ENCODE data around the gene SGPL1.

SGPL1 gene

GRCh38 chr10:70901276-70901878 lies 85.6 kb downstream of the SGPL1 start:
- DNase-seq (ENCODE audit: low read depth): no peak
- TF ChIP-seq CTCF (IDR thresholded peaks at IDR 0.05; ENCODE audit: insufficient read depth, low read depth, low read length, missing control alignments): no peak
- H3K4me3 ChIP-seq (ENCODE audit: low read depth, low read length): no peak overlapping the region

GRCh38 chr10:70902661-70903261 lies 87.0 kb downstream of the SGPL1 start:
- TF ChIP-seq CTCF (IDR thresholded peaks at IDR 0.05; ENCODE audit: insufficient read depth, low read depth, low read length, missing control alignments): no peak
- DNase-seq (ENCODE audit: low read depth): no peak
- H3K4me3 ChIP-seq (ENCODE audit: low read depth, low read length): no peak overlapping the region

DNA sequence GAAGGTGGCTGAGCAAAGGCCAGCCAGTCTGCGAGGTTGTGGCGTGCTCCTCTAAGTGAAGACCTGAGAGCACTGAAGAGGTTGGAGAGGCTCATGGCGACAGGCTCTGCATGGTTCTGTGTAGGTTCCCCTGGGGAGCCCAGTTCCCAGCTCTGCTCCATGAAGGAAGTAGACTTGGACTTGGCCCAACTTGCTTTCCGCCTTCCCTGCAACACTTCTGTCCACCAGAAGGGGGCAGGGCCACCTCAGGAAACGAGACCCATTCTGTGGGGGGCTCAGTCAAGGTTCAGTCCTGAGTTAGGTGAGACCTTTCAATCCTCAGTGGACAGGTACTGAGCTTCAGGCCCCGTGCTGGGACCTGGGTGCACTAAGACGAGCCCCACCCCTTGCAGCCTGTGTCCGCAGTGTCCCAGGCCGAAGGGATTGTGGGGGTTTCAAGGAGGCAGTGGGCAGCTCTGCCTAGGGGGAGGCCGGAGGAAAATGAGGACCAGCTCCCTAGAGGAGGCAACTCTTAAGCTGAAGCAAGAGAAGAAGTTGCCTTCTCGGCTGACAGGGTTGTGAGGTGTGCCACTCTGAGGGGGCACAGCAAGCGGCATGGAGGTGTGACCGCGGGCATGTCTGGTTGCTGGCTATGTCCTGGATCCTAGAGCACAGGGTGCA lies 87.6 kb downstream of the SGPL1 start:
- peak; percentile 37 for DNase-seq (ENCODE audit: low read depth)
- no peak overlapping the region for H3K4me3 ChIP-seq (ENCODE audit: low read depth, low read length)
- TF ChIP-seq CTCF (IDR thresholded peaks at IDR 0.05; ENCODE audit: insufficient read depth, low read depth, low read length, missing control alignments): peak; percentile 85

GRCh38 chr10:70905071-70906021 lies 89.6 kb downstream of the SGPL1 start:
- no peak overlapping the region for H3K4me3 ChIP-seq (ENCODE audit: low read depth, low read length)
- DNase-seq (ENCODE audit: low read depth): no peak
- TF ChIP-seq CTCF (IDR thresholded peaks at IDR 0.05; ENCODE audit: insufficient read depth, low read depth, low read length, missing control alignments): no peak

GRCh38 chr10:70906031-70906783 lies 90.5 kb downstream of the SGPL1 start:
- no peak for DNase-seq (ENCODE audit: low read depth)
- TF ChIP-seq CTCF (IDR thresholded peaks at IDR 0.05; ENCODE audit: insufficient read depth, low read depth, low read length, missing control alignments): no peak
- no peak overlapping the region for H3K4me3 ChIP-seq (ENCODE audit: low read depth, low read length)
